Measurements from ENCODE around the gene TMEM179. TPM values are rescaled to one million over a fixed set of nuclear protein-coding genes. Genes with fewer than 3 reads are reported as not detected.

The TMEM179 gene
- total RNA-seq, 4 donors from 2014 or later, result not detected

DNA sequence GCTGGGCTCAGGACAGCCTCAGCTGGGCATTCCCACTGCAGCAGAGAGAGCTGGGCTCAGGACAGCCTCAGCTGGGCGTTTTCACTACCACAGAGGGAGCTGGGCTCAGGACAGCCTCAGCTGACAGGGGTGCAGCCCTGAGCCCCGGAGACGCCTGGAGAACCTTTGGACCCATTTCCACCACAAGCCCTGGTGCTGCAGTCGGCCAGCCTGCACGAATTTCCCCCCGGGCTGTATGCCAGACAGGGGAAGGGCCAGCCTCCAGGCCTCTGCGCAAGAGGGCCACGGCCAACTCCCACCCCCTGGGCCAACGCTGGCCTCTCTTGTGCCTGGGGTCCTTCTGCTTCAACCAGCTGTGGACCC, 27.6 kb downstream of the TMEM179 start:
- TF ChIP-seq, protein P1, sequence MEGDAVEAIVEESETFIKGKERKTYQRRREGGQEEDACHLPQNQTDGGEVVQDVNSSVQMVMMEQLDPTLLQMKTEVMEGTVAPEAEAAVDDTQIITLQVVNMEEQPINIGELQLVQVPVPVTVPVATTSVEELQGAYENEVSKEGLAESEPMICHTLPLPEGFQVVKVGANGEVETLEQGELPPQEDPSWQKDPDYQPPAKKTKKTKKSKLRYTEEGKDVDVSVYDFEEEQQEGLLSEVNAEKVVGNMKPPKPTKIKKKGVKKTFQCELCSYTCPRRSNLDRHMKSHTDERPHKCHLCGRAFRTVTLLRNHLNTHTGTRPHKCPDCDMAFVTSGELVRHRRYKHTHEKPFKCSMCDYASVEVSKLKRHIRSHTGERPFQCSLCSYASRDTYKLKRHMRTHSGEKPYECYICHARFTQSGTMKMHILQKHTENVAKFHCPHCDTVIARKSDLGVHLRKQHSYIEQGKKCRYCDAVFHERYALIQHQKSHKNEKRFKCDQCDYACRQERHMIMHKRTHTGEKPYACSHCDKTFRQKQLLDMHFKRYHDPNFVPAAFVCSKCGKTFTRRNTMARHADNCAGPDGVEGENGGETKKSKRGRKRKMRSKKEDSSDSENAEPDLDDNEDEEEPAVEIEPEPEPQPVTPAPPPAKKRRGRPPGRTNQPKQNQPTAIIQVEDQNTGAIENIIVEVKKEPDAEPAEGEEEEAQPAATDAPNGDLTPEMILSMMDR (IDR thresholded peaks at IDR 0.05; ENCODE audit: low read depth), result no peak

DNA sequence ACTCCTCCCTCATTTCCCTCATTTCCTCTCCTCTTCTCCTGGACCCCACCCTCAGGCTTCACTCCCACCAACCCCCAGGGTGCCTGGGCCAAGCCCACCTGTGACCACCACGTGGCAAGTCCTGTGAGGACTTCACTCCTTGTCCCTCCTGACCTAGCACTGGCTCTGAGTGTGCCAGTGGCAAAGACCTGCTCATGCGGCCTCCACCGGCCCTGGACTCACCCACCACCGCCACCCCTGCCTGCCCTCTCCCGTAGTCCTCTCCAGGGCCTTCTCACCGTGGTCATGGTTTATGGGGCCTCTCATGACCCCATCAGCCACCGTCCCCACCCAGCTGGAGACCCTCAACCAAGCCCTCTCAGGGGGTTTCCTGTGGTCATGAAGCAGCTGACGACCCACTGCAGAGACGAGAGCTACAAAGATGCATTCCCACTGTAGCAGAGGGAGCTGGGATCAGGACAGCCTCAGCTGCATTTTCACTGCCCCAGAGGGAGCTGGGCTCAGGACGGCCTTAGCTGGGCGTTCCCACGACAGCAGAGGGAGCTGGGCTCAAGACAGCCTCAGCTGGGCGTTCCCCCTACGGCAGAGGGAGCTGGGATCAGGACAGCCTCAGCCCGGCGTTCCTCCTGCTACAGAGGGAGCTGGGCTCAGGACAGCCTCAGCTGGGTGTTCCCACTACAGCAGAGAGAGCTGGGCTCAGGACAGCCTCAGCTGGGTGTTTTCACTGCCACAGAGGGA, 28.2 kb downstream of the TMEM179 start:
- TF ChIP-seq, protein P1 (IDR thresholded peaks at IDR 0.05; ENCODE audit: low read depth), result no peak

DNA sequence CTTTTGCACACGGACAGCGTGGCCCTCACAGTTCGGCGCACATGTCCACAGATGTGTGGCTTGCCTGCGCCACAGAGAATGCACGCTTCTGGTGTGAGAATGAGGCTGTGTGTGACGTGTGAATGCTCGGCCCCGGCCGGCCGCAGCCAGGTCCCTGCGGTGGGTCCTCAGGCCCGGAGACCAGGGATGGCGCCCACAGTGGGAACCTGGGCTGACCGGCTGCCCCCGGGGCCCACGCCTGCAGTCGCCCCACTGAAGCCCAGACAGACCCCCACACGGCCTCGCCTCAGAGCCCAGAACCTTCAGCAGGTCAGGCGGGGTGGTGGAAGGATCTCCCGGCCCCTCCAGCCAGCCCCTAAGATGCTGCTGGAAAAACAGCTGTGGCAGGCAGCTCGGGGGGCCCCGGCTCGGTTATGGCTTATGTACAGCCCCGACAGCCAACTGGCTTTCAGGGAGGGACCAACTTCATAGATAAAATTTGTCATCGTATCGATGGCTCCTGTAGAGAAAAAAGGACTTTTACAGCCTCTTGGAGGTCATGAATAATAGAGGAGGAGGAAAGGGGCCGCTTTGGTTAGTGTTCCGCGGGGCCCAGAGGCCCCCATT, 29.5 kb downstream of the TMEM179 start:
- TF ChIP-seq, protein P1 (IDR thresholded peaks at IDR 0.05; ENCODE audit: low read depth), result no peak

DNA sequence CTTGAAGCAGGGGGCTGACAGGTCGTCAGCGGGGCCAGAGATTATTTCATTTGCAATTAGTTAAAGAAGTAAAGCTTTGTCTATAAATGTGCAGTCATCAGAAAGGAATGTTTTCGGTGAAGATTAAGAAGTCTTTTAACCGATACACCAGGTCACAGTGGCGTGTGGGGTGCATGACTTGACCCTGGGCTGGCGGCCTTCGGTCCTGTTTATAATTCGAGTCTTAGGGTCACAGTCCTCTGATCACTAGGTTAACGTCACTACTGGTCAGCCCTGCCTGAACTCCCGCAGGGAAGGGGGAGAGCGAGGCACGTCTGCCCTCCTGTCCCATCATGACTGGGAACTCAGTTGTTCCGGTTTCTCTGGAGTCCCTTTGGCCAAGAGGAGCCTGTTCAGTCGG, 30.0 kb downstream of the TMEM179 start:
- TF ChIP-seq, protein P1 (IDR thresholded peaks at IDR 0.05; ENCODE audit: low read depth), result no peak

DNA sequence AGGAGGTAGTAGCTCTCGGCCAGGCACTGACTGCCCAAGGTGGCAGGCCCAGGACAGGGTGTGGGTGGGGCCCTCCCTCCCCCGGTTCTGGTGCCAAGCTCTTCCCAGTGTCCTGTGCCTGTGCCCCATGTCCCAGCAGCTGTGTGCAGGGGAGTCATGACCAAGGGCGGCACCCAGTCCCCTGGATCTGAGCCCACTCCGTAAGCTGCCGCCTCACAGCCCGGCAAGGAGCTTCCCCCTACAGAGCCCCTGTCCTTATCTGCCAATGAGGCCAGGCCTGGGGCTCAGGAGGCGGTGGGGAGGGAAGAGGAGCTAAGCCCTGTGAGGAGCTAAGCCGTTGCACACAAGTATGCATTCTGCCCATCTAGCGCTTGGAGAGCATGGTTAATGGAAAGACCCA, 30.6 kb downstream of the TMEM179 start:
- TF ChIP-seq, protein P1 (IDR thresholded peaks at IDR 0.05; ENCODE audit: low read depth), result no peak

DNA sequence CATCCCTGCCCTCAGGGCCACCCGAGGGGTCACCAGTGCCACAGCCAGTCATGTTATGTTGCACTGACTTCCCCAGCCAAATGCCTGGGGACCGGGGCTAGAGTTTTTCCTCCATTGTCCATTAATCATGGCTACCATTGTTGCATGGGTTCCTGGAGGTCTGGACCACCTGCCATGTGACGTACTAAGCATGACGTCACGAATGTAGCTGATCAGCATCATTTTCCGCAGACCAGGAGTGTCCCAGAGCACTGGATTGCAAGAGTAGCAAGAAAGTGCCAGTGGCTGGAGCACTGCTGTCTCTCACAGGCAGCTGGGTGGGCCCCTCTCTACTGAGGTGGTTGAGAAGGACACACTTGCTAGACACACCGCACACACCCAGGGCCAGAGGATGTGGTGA, 31.9 kb downstream of the TMEM179 start:
- TF ChIP-seq, protein P1 (IDR thresholded peaks at IDR 0.05; ENCODE audit: low read depth), result no peak

DNA sequence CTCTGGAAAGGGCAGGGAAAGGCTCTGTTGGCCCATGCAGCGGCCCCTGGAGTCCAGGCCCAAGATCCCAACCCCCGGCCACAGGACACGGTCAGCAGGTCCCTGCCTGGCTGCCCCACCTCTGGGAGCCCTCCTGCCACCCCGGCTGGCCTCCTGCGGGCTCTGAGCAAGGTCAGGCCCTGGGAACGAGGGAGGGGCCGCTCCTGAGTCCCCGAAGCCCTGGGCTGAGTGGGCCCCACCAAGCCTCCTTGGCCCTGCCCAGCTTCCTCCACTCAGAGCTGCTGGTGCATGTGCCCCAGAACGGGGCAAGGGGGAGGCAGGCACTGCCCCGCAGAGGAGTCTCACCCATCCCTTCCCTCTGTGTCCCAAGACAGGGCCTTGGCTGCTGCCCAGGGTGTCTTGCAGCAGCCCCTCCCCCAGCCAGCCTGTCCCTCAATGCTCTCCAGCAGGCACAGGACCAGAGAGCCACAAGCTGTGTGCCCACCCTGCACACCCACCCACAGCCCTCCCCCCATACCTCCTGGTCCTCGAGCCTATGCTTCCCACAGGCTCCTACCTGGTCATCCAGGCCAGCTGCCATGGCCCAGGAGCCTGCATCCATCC, 32.4 kb downstream of the TMEM179 start:
- TF ChIP-seq, protein P1 (IDR thresholded peaks at IDR 0.05; ENCODE audit: low read depth), result no peak
